Measurements from ENCODE around the gene CCNDBP1. TPM values are rescaled to one million over a fixed set of nuclear protein-coding genes. Genes with fewer than 3 reads are reported as not detected.
A peak's percentile ranks its signal among the peaks of the same experiment; 100 is the strongest.
"Not testable (repeated sequence)": the region's sequence is repeated elsewhere in the genome, so short reads cannot be mapped to it uniquely, and the experiment has no call there.

CCNDBP1 gene
- total and polyA plus RNA-seq, 2 donors from 2014 or later: 56.8 to 64.3 TPM

GRCh38 chr15:43193710-43194109 lies 8.5 kb downstream of the CCNDBP1 start:
- no peak for DNase-seq
- Histone ChIP-seq H3K27ac (ENCODE audit: low read depth in 2 of 2, low read length in 2 of 2) (no peak overlapping the region), H3K4me3 (ENCODE audit: low read length in 3 of 3) (no peak overlapping the region), H3K4me1 (ENCODE audit: control insufficient read depth in 2 of 3, insufficient read depth in 2 of 3, low read depth in 1 of 3, low read length in 3 of 3) (no peaks in the 10 kb centered on the region), H3K9me3 (ENCODE audit: control insufficient read depth in 2 of 3, insufficient read depth in 1 of 3, low read length in 3 of 3) (no peaks in the 10 kb centered on the region), H3K27me3 (ENCODE audit: control insufficient read depth, insufficient read depth, low read length) (no peaks in the 10 kb centered on the region), H3K36me3 (ENCODE audit: control insufficient read depth in 2 of 3, insufficient read depth in 3 of 3, low read length in 3 of 3) (peaks cover 2 to 49% (median 38%) of the 10 kb centered on the region in 3 donors), H3K9ac (ENCODE audit: low read length in 3 of 3) (no peak overlapping the region)
- intact Hi-C loops (cut with DNase I): no loop called here
- no peak for TF ChIP-seq CTCF (IDR thresholded peaks at IDR 0.05; ENCODE audit: borderline replicate concordance, extremely low read depth, insufficient read depth)
- peak; percentile 17 for FAIRE-seq

- H3K4me1 ChIP-seq (ENCODE audit: control insufficient read depth in 2 of 3, insufficient read depth in 2 of 3, low read depth in 1 of 3, low read length in 3 of 3): no peaks in the 10 kb centered on the region
- intact Hi-C loops (cut with DNase I): no loop called here
- H3K27me3 ChIP-seq (ENCODE audit: control insufficient read depth, insufficient read depth, low read length): no peaks in the 10 kb centered on the region
- FAIRE-seq (no peak), DNase-seq (no peak)
- H3K9me3 ChIP-seq (ENCODE audit: control insufficient read depth in 2 of 3, insufficient read depth in 1 of 3, low read length in 3 of 3): no peaks in the 10 kb centered on the region
- TF ChIP-seq CTCF (IDR thresholded peaks at IDR 0.05; ENCODE audit: borderline replicate concordance, extremely low read depth, insufficient read depth): no peak
- H3K9ac ChIP-seq (ENCODE audit: low read length in 3 of 3): no peak overlapping the region
- peaks cover 2 to 43% (median 31%) of the 10 kb centered on the region in 3 donors for H3K36me3 ChIP-seq (ENCODE audit: control insufficient read depth in 2 of 3, insufficient read depth in 3 of 3, low read length in 3 of 3)
- no peak overlapping the region for H3K4me3 ChIP-seq (ENCODE audit: low read length in 3 of 3)
- no peak overlapping the region for H3K27ac ChIP-seq (ENCODE audit: low read depth in 2 of 2, low read length in 2 of 2)
Observed at GRCh38 chr15:43194795-43195194, 9.6 kb downstream of the CCNDBP1 start.

GRCh38 chr15:43196760-43197548 lies 11.8 kb downstream of the CCNDBP1 start:
- FAIRE-seq: no peak
- no peak overlapping the region for H3K9ac ChIP-seq (ENCODE audit: low read length in 3 of 3)
- intact Hi-C loops (cut with DNase I): no loop called here
- no peaks in the 10 kb centered on the region for H3K9me3 ChIP-seq (ENCODE audit: control insufficient read depth in 2 of 3, insufficient read depth in 1 of 3, low read length in 3 of 3)
- no peaks in the 10 kb centered on the region for H3K4me1 ChIP-seq (ENCODE audit: control insufficient read depth in 2 of 3, insufficient read depth in 2 of 3, low read depth in 1 of 3, low read length in 3 of 3)
- H3K27ac ChIP-seq (ENCODE audit: low read depth in 2 of 2, low read length in 2 of 2): no peak overlapping the region
- peaks cover 0 to 30% (median 18%) of the 10 kb centered on the region in 3 donors for H3K36me3 ChIP-seq (ENCODE audit: control insufficient read depth in 2 of 3, insufficient read depth in 3 of 3, low read length in 3 of 3)
- no peak overlapping the region for H3K4me3 ChIP-seq (ENCODE audit: low read length in 3 of 3)
- DNase-seq: no peak
- no peak for TF ChIP-seq CTCF (IDR thresholded peaks at IDR 0.05; ENCODE audit: borderline replicate concordance, extremely low read depth, insufficient read depth)
- H3K27me3 ChIP-seq (ENCODE audit: control insufficient read depth, insufficient read depth, low read length): no peaks in the 10 kb centered on the region

- H3K27me3 ChIP-seq (ENCODE audit: control insufficient read depth, insufficient read depth, low read length); H3K4me3 ChIP-seq (ENCODE audit: low read length in 3 of 3); DNase-seq; H3K4me1 ChIP-seq (ENCODE audit: control insufficient read depth in 2 of 3, insufficient read depth in 2 of 3, low read depth in 1 of 3, low read length in 3 of 3); FAIRE-seq; H3K27ac ChIP-seq (ENCODE audit: low read depth in 2 of 2, low read length in 2 of 2); H3K9ac ChIP-seq (ENCODE audit: low read length in 3 of 3); H3K9me3 ChIP-seq (ENCODE audit: control insufficient read depth in 2 of 3, insufficient read depth in 1 of 3, low read length in 3 of 3); intact Hi-C loops (cut with DNase I): not testable (repeated sequence)
- peaks cover 0 to 22% (median 13%) of the 10 kb centered on the region in 3 donors for H3K36me3 ChIP-seq (ENCODE audit: control insufficient read depth in 2 of 3, insufficient read depth in 3 of 3, low read length in 3 of 3)
Observed at GRCh38 chr15:43197773-43198172, 12.6 kb downstream of the CCNDBP1 start.

GRCh38 chr15:43198556-43198955 lies 13.4 kb downstream of the CCNDBP1 start:
- H3K4me1 ChIP-seq (ENCODE audit: control insufficient read depth in 2 of 3, insufficient read depth in 2 of 3, low read depth in 1 of 3, low read length in 3 of 3); H3K4me3 ChIP-seq (ENCODE audit: low read length in 3 of 3); H3K9me3 ChIP-seq (ENCODE audit: control insufficient read depth in 2 of 3, insufficient read depth in 1 of 3, low read length in 3 of 3); intact Hi-C loops (cut with DNase I); H3K9ac ChIP-seq (ENCODE audit: low read length in 3 of 3); H3K27ac ChIP-seq (ENCODE audit: low read depth in 2 of 2, low read length in 2 of 2); FAIRE-seq; DNase-seq; H3K27me3 ChIP-seq (ENCODE audit: control insufficient read depth, insufficient read depth, low read length): not testable (repeated sequence)
- H3K36me3 ChIP-seq (ENCODE audit: control insufficient read depth in 2 of 3, insufficient read depth in 3 of 3, low read length in 3 of 3): peaks cover 0 to 20% (median 9%) of the 10 kb centered on the region in 3 donors
